Measurements from ENCODE around the gene LEP. TPM values are rescaled to one million over a fixed set of nuclear protein-coding genes. Genes with fewer than 3 reads are reported as not detected.
A peak's percentile ranks its signal among the peaks of the same experiment; 100 is the strongest.

LEP gene
- polyA plus RNA-seq: under 1 TPM in 1 of 4 donors, not detected in 3; 0.25 TPM
- long read RNA-seq, donor 1: 0 reads
- long read RNA-seq, donor 2: 0 reads
- long read RNA-seq, donor 3: 0 reads
- long read RNA-seq, donor 4: 0 reads
- long read RNA-seq, donor 5: 0 reads
- long read RNA-seq, donor 6: 0 reads
- long read RNA-seq, donor 7: 0 reads
- long read RNA-seq, donor 8: 0 reads
- long read RNA-seq, donor 9: 0 reads
- long read RNA-seq, donor 10: 0 reads

DNA sequence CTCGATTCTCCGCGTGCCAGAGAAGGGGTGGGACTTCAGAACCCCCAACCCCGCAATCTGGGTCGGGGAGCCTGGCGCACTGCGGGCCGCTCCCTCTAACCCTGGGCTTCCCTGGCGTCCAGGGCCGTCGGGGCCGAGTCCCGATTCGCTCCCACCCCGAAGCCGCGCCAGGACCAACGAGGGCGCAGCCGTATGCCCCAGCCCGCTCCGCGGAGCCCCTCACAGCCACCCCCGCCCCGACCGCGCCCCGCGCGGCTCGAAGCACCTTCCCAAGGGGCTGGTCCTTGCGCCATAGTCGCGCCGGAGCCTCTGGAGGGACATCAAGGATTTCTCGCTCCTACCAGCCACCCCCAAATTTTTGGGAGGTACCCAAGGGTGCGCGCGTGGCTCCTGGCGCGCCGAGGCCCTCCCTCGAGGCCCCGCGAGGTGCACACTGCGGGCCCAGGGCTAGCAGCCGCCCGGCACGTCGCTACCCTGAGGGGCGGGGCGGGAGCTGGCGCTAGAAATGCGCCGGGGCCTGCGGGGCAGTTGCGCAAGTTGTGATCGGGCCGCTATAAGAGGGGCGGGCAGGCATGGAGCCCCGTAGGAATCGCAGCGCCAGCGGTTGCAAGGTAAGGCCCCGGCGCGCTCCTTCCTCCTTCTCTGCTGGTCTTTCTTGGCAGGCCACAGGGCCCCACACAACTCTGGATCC lies at the start of gene LEP:
TSS of gene LEP (plus strand) at position 583 of the 691 bp plus-strand sequence. CDS start 10,741 bp downstream, outside the sequence.
- no peak for FAIRE-seq
- DNase-seq: no peak
- peaks cover 0 to 42% (median 10%) of the 10 kb centered on the region in 3 donors for H3K27me3 ChIP-seq (ENCODE audit: control insufficient read depth in 3 of 3, insufficient read depth in 3 of 3, low read length in 3 of 3)
- H3K4me3 ChIP-seq (ENCODE audit: low read depth in 1 of 3, low read length in 3 of 3): no peak within 1 kb of the TSS
- H3K36me3 ChIP-seq (ENCODE audit: control insufficient read depth in 3 of 3, insufficient read depth in 2 of 3, low read depth in 1 of 3, low read length in 3 of 3): no peaks in the 10 kb centered on the region
- H3K27ac ChIP-seq (ENCODE audit: low read depth in 1 of 3, low read length in 2 of 3): no peak within 1 kb of the TSS
- 24 to 49% (median 38%) methylated on average over 61 to 67 of the region's 67 CpGs for WGBS, 3 donors
- H3K4me1 ChIP-seq (ENCODE audit: control insufficient read depth in 3 of 3, insufficient read depth in 2 of 3, low read depth in 1 of 3, low read length in 2 of 3): no peaks in the 10 kb centered on the region
- H3K9me3 ChIP-seq (ENCODE audit: control insufficient read depth in 2 of 2, insufficient read depth in 1 of 2, low read depth in 1 of 2, low read length in 1 of 2): peaks cover 0 to 31% of the 10 kb centered on the region in 2 donors

DNA sequence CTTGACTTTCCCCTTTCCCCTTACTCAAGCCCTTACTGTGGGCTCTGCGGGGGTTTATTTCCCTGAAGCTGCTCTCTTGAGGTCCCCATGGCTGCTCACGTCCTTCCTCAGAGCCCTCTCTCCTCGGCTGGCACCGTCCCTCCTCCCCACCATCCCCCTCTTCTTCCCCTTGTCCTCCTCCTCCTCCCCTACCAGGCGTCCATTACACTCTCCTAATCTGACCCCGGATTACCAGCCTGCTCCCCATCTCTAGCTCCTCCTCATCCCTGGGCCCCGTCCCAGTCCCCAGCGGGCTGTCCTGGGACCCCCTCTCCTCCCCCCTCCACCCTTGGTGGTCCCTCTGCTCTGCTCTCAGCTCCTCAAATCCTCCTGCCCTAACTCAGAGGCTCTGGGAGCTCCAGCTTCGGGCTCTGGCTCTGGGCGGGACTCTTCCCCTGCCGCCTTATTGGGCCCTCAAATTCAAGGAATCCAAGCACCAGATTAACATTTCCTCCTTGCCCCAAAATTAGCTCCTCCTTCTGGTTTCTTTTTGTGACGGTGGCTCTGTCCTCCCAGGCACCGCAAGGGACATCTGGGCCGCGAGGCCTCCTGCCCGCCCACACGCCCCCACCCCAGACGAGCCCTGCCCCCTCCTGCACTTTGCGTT lies 48.5 kb upstream of the LEP start:
- Histone ChIP-seq H3K4me1 (ENCODE audit: control insufficient read depth in 3 of 3, insufficient read depth in 2 of 3, low read depth in 1 of 3, low read length in 2 of 3) (no peaks in the 10 kb centered on the region), H3K27ac (ENCODE audit: low read depth in 1 of 3, low read length in 2 of 3) (no peak overlapping the region), H3K36me3 (ENCODE audit: control insufficient read depth in 3 of 3, insufficient read depth in 2 of 3, low read depth in 1 of 3, low read length in 3 of 3) (no peaks in the 10 kb centered on the region), H3K4me3 (ENCODE audit: low read depth in 1 of 3, low read length in 3 of 3) (no peak overlapping the region), H3K27me3 (ENCODE audit: control insufficient read depth in 3 of 3, insufficient read depth in 3 of 3, low read length in 3 of 3) (peaks cover 0 to 27% (median 16%) of the 10 kb centered on the region in 3 donors), H3K9me3 (ENCODE audit: control insufficient read depth in 2 of 2, insufficient read depth in 1 of 2, low read depth in 1 of 2, low read length in 1 of 2) (peaks cover 0 to 18% of the 10 kb centered on the region in 2 donors)
- 37 to 48% (median 42%) methylated on average over 19 of the region's 19 CpGs for WGBS, 3 donors
- no peak for FAIRE-seq
- DNase-seq: no peak

DNA sequence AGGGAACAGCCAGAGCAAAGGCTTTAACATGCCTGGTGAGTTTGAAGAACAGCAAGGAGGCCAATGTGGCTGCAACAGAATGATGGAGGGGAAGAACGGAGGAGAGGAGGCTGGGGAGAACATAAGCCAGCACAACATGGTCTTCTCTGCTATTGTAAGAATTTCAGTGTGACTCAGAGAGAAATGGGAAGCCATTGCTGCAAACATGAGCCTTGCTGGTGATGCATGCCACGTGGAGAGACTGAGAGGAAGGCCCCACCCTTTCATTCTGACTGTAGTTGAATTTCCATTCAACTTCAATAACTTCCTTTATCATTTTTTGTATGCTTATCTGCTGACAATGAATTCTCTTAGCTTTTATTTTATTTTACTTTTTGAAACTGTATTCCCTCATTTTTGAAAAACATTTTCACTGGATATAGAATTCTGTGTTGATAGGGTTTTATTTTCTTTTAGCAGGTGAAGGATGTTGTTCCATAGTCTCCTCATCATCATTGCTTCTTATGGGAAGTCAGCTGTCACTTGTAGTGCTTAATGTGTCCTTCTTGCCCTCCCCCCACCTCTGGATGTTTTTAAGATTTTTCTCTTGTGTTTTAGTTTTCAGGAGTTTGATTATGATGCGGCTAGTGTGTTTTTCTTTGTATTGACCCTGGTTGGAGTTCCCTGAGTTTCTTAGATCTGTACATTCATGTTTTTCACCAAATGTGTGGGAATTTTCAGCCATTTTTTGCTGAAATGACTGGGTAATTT lies 46.4 kb upstream of the LEP start:
- DNase-seq (no peak), FAIRE-seq (no peak)
- no peaks in the 10 kb centered on the region for H3K36me3 ChIP-seq (ENCODE audit: control insufficient read depth in 3 of 3, insufficient read depth in 2 of 3, low read depth in 1 of 3, low read length in 3 of 3)
- no peak overlapping the region for H3K4me3 ChIP-seq (ENCODE audit: low read depth in 1 of 3, low read length in 3 of 3)
- WGBS, 3 donors: 60 to 64% (median 61%) methylated on average over 3 of the region's 3 CpGs
- H3K9me3 ChIP-seq (ENCODE audit: control insufficient read depth in 2 of 2, insufficient read depth in 1 of 2, low read depth in 1 of 2, low read length in 1 of 2): peaks cover 0 to 18% of the 10 kb centered on the region in 2 donors
- H3K4me1 ChIP-seq (ENCODE audit: control insufficient read depth in 3 of 3, insufficient read depth in 2 of 3, low read depth in 1 of 3, low read length in 2 of 3): no peaks in the 10 kb centered on the region
- peaks cover 0 to 39% (median 8%) of the 10 kb centered on the region in 3 donors for H3K27me3 ChIP-seq (ENCODE audit: control insufficient read depth in 3 of 3, insufficient read depth in 3 of 3, low read length in 3 of 3)
- no peak overlapping the region for H3K27ac ChIP-seq (ENCODE audit: low read depth in 1 of 3, low read length in 2 of 3)

DNA sequence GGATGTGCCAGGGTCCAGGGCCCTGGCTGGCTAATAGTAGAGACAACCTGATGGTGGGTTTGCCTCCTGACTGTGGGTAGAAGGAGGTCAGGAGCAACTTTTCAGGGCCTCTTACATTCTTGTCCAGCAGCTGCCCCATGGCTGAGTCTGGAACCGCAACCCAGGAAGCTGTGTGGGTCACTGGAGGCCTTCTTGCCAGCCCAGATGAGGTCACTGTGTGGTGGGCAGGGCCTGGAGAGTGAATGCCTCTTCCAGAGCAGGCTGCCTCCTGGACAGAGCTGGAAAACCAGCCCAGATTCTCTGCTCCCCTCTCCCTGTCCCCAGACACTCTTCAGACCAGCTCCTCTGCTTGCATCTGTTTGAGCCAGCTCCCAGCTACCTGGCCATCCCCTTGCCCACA lies 43.5 kb upstream of the LEP start:
- Histone ChIP-seq H3K27ac (ENCODE audit: low read depth in 1 of 3, low read length in 2 of 3) (no peak overlapping the region), H3K36me3 (ENCODE audit: control insufficient read depth in 3 of 3, insufficient read depth in 2 of 3, low read depth in 1 of 3, low read length in 3 of 3) (no peaks in the 10 kb centered on the region), H3K27me3 (ENCODE audit: control insufficient read depth in 3 of 3, insufficient read depth in 3 of 3, low read length in 3 of 3) (peaks cover 0 to 40% (median 13%) of the 10 kb centered on the region in 3 donors), H3K4me3 (ENCODE audit: low read depth in 1 of 3, low read length in 3 of 3) (no peak overlapping the region), H3K4me1 (ENCODE audit: control insufficient read depth in 3 of 3, insufficient read depth in 2 of 3, low read depth in 1 of 3, low read length in 2 of 3) (no peaks in the 10 kb centered on the region), H3K9me3 (ENCODE audit: control insufficient read depth in 2 of 2, insufficient read depth in 1 of 2, low read depth in 1 of 2, low read length in 1 of 2) (peaks cover 0 to 18% of the 10 kb centered on the region in 2 donors)
- no peak for FAIRE-seq
- DNase-seq: no peak
- 50 to 90% (median 90%) methylated on average over 1 of the region's 1 CpG for WGBS, 3 donors

DNA sequence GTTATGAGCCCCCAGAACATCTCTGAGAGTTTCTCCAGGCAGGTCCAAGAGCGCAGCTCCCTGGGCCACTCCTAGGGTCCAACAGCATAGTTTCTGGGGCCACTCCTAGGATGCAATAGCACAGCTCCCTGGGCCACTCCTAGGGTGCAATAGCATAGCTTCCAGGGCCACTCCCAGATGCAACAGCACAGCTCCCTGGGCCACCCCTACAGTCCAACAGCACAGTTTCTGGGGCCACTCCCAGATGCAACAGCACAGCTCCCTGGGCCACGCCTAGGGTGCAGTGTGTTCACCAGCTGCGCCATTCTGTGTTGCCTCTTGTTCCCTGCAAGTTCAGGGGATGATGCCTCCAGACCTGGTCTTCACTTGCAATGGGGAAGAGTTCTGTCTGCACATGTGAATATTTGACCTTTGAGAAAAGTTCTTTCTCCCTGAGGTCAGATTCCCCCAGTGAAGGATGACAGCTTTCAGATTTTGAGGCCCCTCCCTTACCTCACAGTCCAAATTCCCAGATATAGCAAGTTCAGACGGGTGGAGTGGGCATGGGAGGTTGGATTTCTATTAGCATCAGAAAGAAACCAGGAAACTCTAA lies 43.0 kb upstream of the LEP start:
- no peak for FAIRE-seq
- 36 to 77% (median 64%) methylated on average over 4 of the region's 4 CpGs for WGBS, 3 donors

DNA sequence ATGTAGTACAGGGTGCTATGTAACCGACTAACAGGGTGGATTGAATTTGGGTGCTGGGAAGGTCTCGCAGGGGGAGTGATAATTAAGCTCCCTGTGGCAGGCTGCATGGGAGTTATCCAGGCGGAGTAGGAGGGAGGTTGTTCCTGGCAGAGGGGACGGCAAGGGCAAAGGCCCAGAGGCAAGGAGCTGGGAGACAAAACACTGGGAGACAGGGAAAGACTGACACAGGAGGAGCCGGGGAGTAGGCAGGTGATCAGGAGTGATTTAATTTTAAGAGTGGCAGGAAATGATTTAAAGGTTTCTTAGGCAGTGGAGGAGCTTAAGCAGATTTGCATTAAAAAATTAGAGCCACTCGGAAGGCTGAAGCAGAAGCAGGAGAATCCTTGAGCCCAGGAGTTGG lies 40.7 kb upstream of the LEP start:
- H3K27me3 ChIP-seq (ENCODE audit: control insufficient read depth in 3 of 3, insufficient read depth in 3 of 3, low read length in 3 of 3): peaks cover 0 to 56% (median 21%) of the 10 kb centered on the region in 3 donors

More for the DNA sequence above, 43.0 kb upstream of the LEP start:
- no peak overlapping the region for H3K4me3 ChIP-seq (ENCODE audit: low read depth in 1 of 3, low read length in 3 of 3)
- H3K27me3 ChIP-seq (ENCODE audit: control insufficient read depth in 3 of 3, insufficient read depth in 3 of 3, low read length in 3 of 3): peaks cover 0 to 42% (median 17%) of the 10 kb centered on the region in 3 donors
- no peaks in the 10 kb centered on the region for H3K36me3 ChIP-seq (ENCODE audit: control insufficient read depth in 3 of 3, insufficient read depth in 2 of 3, low read depth in 1 of 3, low read length in 3 of 3)
- no peak overlapping the region for H3K27ac ChIP-seq (ENCODE audit: low read depth in 1 of 3, low read length in 2 of 3)
- no peak for DNase-seq
- peaks cover 0 to 20% of the 10 kb centered on the region in 2 donors for H3K9me3 ChIP-seq (ENCODE audit: control insufficient read depth in 2 of 2, insufficient read depth in 1 of 2, low read depth in 1 of 2, low read length in 1 of 2)
- no peaks in the 10 kb centered on the region for H3K4me1 ChIP-seq (ENCODE audit: control insufficient read depth in 3 of 3, insufficient read depth in 2 of 3, low read depth in 1 of 3, low read length in 2 of 3)

DNA sequence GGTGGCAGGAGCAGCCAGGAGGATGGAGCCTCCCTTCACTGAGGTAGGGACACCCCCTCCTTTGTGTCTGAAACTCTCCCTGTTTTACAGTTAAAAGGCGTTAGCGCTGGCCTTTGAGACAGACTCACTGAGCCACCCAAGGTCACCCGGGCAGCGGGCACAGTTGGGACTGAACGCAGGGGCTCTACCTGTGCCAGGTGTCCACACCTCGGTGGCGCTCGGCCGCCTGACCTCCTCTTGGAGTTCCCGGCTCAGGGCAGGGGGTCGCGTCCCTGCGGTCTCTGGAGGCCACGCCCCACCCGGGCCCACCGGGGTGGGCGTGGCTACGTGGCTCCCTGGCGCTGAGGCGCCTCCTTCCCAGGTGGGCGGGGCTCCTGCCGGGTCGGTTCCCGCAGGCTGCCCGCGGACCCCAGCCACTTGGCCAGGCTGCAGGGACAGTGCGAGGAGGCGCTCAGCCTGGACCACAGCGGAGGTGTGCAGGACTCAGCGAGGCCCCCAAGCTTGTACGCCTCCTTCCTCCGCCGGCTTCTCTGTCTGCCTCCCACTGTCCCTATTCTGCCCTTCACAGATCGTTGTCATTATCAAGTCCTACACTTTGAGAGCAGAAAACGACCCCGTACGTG lies 39.9 kb upstream of the LEP start:
- 4 to 6% (median 6%) methylated on average over 30 to 37 of the region's 37 CpGs for WGBS, 3 donors

More for the DNA sequence above, 40.7 kb upstream of the LEP start:
- no peak for FAIRE-seq
- 70 to 77% (median 76%) methylated on average over 6 of the region's 6 CpGs for WGBS, 3 donors
- Histone ChIP-seq H3K4me3 (ENCODE audit: low read depth in 1 of 3, low read length in 3 of 3) (no peak overlapping the region), H3K27ac (ENCODE audit: low read depth in 1 of 3, low read length in 2 of 3) (no peak overlapping the region), H3K4me1 (ENCODE audit: control insufficient read depth in 3 of 3, insufficient read depth in 2 of 3, low read depth in 1 of 3, low read length in 2 of 3) (no peaks in the 10 kb centered on the region), H3K36me3 (ENCODE audit: control insufficient read depth in 3 of 3, insufficient read depth in 2 of 3, low read depth in 1 of 3, low read length in 3 of 3) (no peaks in the 10 kb centered on the region), H3K9me3 (ENCODE audit: control insufficient read depth in 2 of 2, insufficient read depth in 1 of 2, low read depth in 1 of 2, low read length in 1 of 2) (peaks cover 0 to 13% of the 10 kb centered on the region in 2 donors)
- DNase-seq: no peak

More for the DNA sequence above, 39.9 kb upstream of the LEP start:
- peak overlapping the region in 1 of 3 donors; percentile 30 for H3K4me3 ChIP-seq (ENCODE audit: low read depth in 1 of 3, low read length in 3 of 3)
- H3K27ac ChIP-seq (ENCODE audit: low read depth in 1 of 3, low read length in 2 of 3): no peak overlapping the region
- peaks cover 0 to 11% of the 10 kb centered on the region in 2 donors for H3K9me3 ChIP-seq (ENCODE audit: control insufficient read depth in 2 of 2, insufficient read depth in 1 of 2, low read depth in 1 of 2, low read length in 1 of 2)
- DNase-seq: peak in 1 of 2 donors; percentile 11
- FAIRE-seq: no peak
- H3K4me1 ChIP-seq (ENCODE audit: control insufficient read depth in 3 of 3, insufficient read depth in 2 of 3, low read depth in 1 of 3, low read length in 2 of 3): no peaks in the 10 kb centered on the region
- H3K36me3 ChIP-seq (ENCODE audit: control insufficient read depth in 3 of 3, insufficient read depth in 2 of 3, low read depth in 1 of 3, low read length in 3 of 3): no peaks in the 10 kb centered on the region
- H3K27me3 ChIP-seq (ENCODE audit: control insufficient read depth in 3 of 3, insufficient read depth in 3 of 3, low read length in 3 of 3): peaks cover 3 to 61% (median 21%) of the 10 kb centered on the region in 3 donors
